B cell (primary cell): Measurements from ENCODE around the gene CSMD2.

ENCODE experiments used
- CTCF ChIP-seq: fragments of 200-600 bp; IDR thresholded peaks from one replicate; pipeline ENCODE4 v1.8.0; 2022; ENCODE audit warnings: antibody characterized with exemption, mild to moderate bottlenecking
- EZH2 ChIP-seq: IDR thresholded peaks from 2 replicates; pipeline ENCODE4 v1.6.1; 2012; ENCODE audit warnings: borderline replicate concordance, low read depth, mild to moderate bottlenecking, moderate library complexity, low read length; ENCODE audit not compliant: insufficient read depth, poor library complexity, severe bottlenecking

GRCh38 chr1:34115233-34115632 lies 49.8 kb downstream of the CSMD2 start:
- no peak for TF ChIP-seq CTCF
- no peak for TF ChIP-seq EZH2
